Measurements from ENCODE around the gene CELSR3.

DNA sequence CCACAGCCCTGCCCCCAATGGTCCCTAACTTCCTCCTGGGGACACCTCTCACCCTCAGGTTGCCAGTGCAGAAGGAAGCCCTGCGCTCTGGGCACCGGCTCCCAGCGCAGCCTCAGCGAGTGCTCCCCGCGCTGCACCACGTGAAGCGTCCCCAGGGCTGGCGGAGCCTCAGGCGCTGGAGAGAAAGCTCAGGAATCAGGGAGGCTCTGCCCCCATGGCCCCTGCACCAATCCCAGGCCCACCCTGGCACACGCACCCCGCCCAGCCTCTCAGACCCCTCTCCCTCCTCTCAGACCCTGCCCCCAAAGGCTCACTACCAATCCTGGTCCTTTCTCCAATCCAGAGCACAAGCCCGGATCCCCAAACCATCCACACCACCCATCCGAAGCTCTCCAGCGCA is 74.5 kb downstream of the CELSR3 start:
- TF ChIP-seq CTCF (IDR thresholded peaks at IDR 0.05) (no peak), POLR2AphosphoS5 (IDR thresholded peaks at IDR 0.05; ENCODE audit: low read depth, low read length) (no peak)
- TF ChIP-seq, protein P1, sequence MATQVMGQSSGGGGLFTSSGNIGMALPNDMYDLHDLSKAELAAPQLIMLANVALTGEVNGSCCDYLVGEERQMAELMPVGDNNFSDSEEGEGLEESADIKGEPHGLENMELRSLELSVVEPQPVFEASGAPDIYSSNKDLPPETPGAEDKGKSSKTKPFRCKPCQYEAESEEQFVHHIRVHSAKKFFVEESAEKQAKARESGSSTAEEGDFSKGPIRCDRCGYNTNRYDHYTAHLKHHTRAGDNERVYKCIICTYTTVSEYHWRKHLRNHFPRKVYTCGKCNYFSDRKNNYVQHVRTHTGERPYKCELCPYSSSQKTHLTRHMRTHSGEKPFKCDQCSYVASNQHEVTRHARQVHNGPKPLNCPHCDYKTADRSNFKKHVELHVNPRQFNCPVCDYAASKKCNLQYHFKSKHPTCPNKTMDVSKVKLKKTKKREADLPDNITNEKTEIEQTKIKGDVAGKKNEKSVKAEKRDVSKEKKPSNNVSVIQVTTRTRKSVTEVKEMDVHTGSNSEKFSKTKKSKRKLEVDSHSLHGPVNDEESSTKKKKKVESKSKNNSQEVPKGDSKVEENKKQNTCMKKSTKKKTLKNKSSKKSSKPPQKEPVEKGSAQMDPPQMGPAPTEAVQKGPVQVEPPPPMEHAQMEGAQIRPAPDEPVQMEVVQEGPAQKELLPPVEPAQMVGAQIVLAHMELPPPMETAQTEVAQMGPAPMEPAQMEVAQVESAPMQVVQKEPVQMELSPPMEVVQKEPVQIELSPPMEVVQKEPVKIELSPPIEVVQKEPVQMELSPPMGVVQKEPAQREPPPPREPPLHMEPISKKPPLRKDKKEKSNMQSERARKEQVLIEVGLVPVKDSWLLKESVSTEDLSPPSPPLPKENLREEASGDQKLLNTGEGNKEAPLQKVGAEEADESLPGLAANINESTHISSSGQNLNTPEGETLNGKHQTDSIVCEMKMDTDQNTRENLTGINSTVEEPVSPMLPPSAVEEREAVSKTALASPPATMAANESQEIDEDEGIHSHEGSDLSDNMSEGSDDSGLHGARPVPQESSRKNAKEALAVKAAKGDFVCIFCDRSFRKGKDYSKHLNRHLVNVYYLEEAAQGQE (IDR thresholded peaks at IDR 0.05; ENCODE audit: insufficient read depth in 1 of 2, low read depth in 2 of 2, low read length in 1 of 2), result no peak
